ENCODE results near the gene ZNF613. TPM values are rescaled to one million over a fixed set of nuclear protein-coding genes. Genes with fewer than 3 reads are reported as not detected.

Gene ZNF613
- total and polyA plus RNA-seq, 2 donors (not counting 3 experiments of a cell fraction or from before 2014, with no cell fraction given): 1.7 to 6.5 TPM

GRCh38 chr19:51938936-51939335 lies 11.7 kb downstream of the ZNF613 start:
- no peak for FAIRE-seq
- Histone ChIP-seq H3K4me3 (replicated peaks in 1 of 3; ENCODE audit: insufficient read depth in 1 of 3, low read depth in 1 of 3, low read length in 3 of 3) (no peak overlapping the region), H3K9me3 (replicated peaks; ENCODE audit: control insufficient read depth, insufficient read depth, low read length) (peaks cover 7% of the 10 kb centered on the region), H3K79me2 (ENCODE audit: control insufficient read depth, insufficient read depth, low read length) (no peaks in the 10 kb centered on the region), H3K36me3 (ENCODE audit: control insufficient read depth in 2 of 2, extremely low read depth in 1 of 2, insufficient read depth in 2 of 2, low read length in 2 of 2) (peaks cover 12 to 34% of the 10 kb centered on the region in 2 experiments), H3K4me1 (ENCODE audit: control insufficient read depth, extremely low read depth, insufficient read depth, low read length) (no peaks in the 10 kb centered on the region), H3K27me3 (ENCODE audit: control insufficient read depth in 2 of 2, insufficient read depth in 2 of 2, low read length in 2 of 2) (no peaks in the 10 kb centered on the region), H3K27ac (ENCODE audit: insufficient read depth, low read depth, low read length) (no peak overlapping the region), H3K9me1 (replicated peaks; ENCODE audit: control insufficient read depth, extremely low read depth, insufficient read depth, low read length) (no peaks in the 10 kb centered on the region), H2AFZ (ENCODE audit: low read depth, low read length) (no peak overlapping the region), H3K4me2 (ENCODE audit: insufficient read depth, low read length) (no peak overlapping the region), H4K20me1 (replicated peaks; ENCODE audit: control insufficient read depth, extremely low read depth, insufficient read depth, low read length) (no peaks in the 10 kb centered on the region), H3K9ac (replicated peaks; ENCODE audit: extremely low read depth, insufficient read depth, low read length) (no peak overlapping the region)
- intact Hi-C loops (cut with micrococcal nuclease) (no loop called here), dilution Hi-C loops (cut with MboI; ENCODE audit: extremely low pct_ligation_motif_present, low sequenced_read_pairs) (no loop called here)
- BruUV-seq (replicated peaks): no TSS peak
- no peak for DNase-seq (ENCODE audit: low read depth, low spot score)
- CTCF ChIA-PET: no interaction called here
- TF ChIP-seq POLR2AphosphoS5 (IDR thresholded peaks at IDR 0.05; ENCODE audit: insufficient read depth, low read depth, low read length) (no peak), GATA2 (IDR thresholded peaks at IDR 0.05; ENCODE audit: insufficient read depth, insufficient read length, low read depth, low read length) (no peak), MYC (IDR thresholded peaks at IDR 0.05; ENCODE audit: low read depth, low read length) (no peak), EZH2 (IDR thresholded peaks at IDR 0.05; ENCODE audit: borderline replicate concordance, low read depth, low read length, severe bottlenecking) (no peak), POLR2A (IDR thresholded peaks at IDR 0.05; ENCODE audit: low read depth, low read length) (no peak), FOS (IDR thresholded peaks at IDR 0.05; ENCODE audit: borderline replicate concordance, insufficient read depth, low read length) (no peak), MAX (IDR thresholded peaks at IDR 0.05; ENCODE audit: insufficient read depth, insufficient read length) (no peak), CTCF (IDR thresholded peaks at IDR 0.05; ENCODE audit: extremely low read depth in 1 of 2, insufficient read depth in 1 of 2, low read depth in 1 of 2, low read length in 2 of 2) (no peak), JUN (IDR thresholded peaks at IDR 0.05; ENCODE audit: borderline replicate concordance, insufficient read depth, insufficient read length, low read depth) (no peak)
- POLR2A ChIA-PET: no interaction called here

All from endothelial cell of umbilical vein (primary cell).